ENCODE measurements around the gene VSTM4. TPM values are rescaled to one million over a fixed set of nuclear protein-coding genes. Genes with fewer than 3 reads are reported as not detected.

VSTM4 gene
- total RNA-seq, 1 donor from 2014 or later: 0.22 TPM

- no peak for DNase-seq (ENCODE audit: low spot score, unreplicated experiment)
- H3K27me3 Mint-ChIP-seq: peaks cover 2% of the 10 kb centered on the region
- no peak overlapping the region for H3K4me3 Mint-ChIP-seq (ENCODE audit: low read depth)
- peaks cover 19% of the 10 kb centered on the region for H3K4me1 Mint-ChIP-seq (ENCODE audit: low read depth)
- no peaks in the 10 kb centered on the region for H3K36me3 Mint-ChIP-seq (ENCODE audit: insufficient read depth)
- no peak for TF ChIP-seq CTCF (IDR thresholded peaks at IDR 0.05; ENCODE audit: unreplicated experiment)
- no peak overlapping the region for H3K27ac Mint-ChIP-seq
- H3K9me3 Mint-ChIP-seq (ENCODE audit: low read depth): no peaks in the 10 kb centered on the region
These were observed 78.7 kb downstream of the VSTM4 start for GRCh38 chr10:49036638-49037037.

GRCh38 chr10:49035920-49036319 is 79.4 kb downstream of the VSTM4 start:
- Mint-ChIP-seq H3K27me3 (peaks cover 2% of the 10 kb centered on the region), H3K36me3 (ENCODE audit: insufficient read depth) (no peaks in the 10 kb centered on the region), H3K27ac (no peak overlapping the region), H3K4me3 (ENCODE audit: low read depth) (no peak overlapping the region), H3K4me1 (ENCODE audit: low read depth) (peaks cover 13% of the 10 kb centered on the region), H3K9me3 (ENCODE audit: low read depth) (no peaks in the 10 kb centered on the region)
- DNase-seq (ENCODE audit: low spot score, unreplicated experiment): no peak
- no peak for TF ChIP-seq CTCF (IDR thresholded peaks at IDR 0.05; ENCODE audit: unreplicated experiment)

- H3K4me3 Mint-ChIP-seq (ENCODE audit: low read depth): no peak overlapping the region
- H3K4me1 Mint-ChIP-seq (ENCODE audit: low read depth): peaks cover 7% of the 10 kb centered on the region
- no peak for TF ChIP-seq CTCF (IDR thresholded peaks at IDR 0.05; ENCODE audit: unreplicated experiment)
- DNase-seq (ENCODE audit: low spot score, unreplicated experiment): no peak
- H3K9me3 Mint-ChIP-seq (ENCODE audit: low read depth): no peaks in the 10 kb centered on the region
- no peak overlapping the region for H3K27ac Mint-ChIP-seq
- H3K27me3 Mint-ChIP-seq: peaks cover 2% of the 10 kb centered on the region
- no peaks in the 10 kb centered on the region for H3K36me3 Mint-ChIP-seq (ENCODE audit: insufficient read depth)
These were observed 80.4 kb downstream of the VSTM4 start for GRCh38 chr10:49034925-49035324.

GRCh38 chr10:49033939-49034338 is 81.4 kb downstream of the VSTM4 start:
- no peaks in the 10 kb centered on the region for H3K36me3 Mint-ChIP-seq (ENCODE audit: insufficient read depth)
- no peaks in the 10 kb centered on the region for H3K9me3 Mint-ChIP-seq (ENCODE audit: low read depth)
- DNase-seq (ENCODE audit: low spot score, unreplicated experiment): no peak
- no peak overlapping the region for H3K4me3 Mint-ChIP-seq (ENCODE audit: low read depth)
- no peak for TF ChIP-seq CTCF (IDR thresholded peaks at IDR 0.05; ENCODE audit: unreplicated experiment)
- peaks cover 2% of the 10 kb centered on the region for H3K27me3 Mint-ChIP-seq
- peaks cover 2% of the 10 kb centered on the region for H3K4me1 Mint-ChIP-seq (ENCODE audit: low read depth)
- no peak overlapping the region for H3K27ac Mint-ChIP-seq

GRCh38 chr10:49029666-49030065 is 85.7 kb downstream of the VSTM4 start:
- H3K36me3 Mint-ChIP-seq (ENCODE audit: insufficient read depth): no peaks in the 10 kb centered on the region
- TF ChIP-seq CTCF (IDR thresholded peaks at IDR 0.05; ENCODE audit: unreplicated experiment): no peak
- H3K27ac Mint-ChIP-seq: no peak overlapping the region
- H3K9me3 Mint-ChIP-seq (ENCODE audit: low read depth): no peaks in the 10 kb centered on the region
- H3K4me3 Mint-ChIP-seq (ENCODE audit: low read depth): no peak overlapping the region
- peaks cover 17% of the 10 kb centered on the region for H3K4me1 Mint-ChIP-seq (ENCODE audit: low read depth)
- H3K27me3 Mint-ChIP-seq: peaks cover 10% of the 10 kb centered on the region
- no peak for DNase-seq (ENCODE audit: low spot score, unreplicated experiment)

Measured in progenitor cell of endocrine pancreas (in vitro differentiated cells).